IPS DF 6.9 (cell line): ENCODE measurements around the gene NEIL3.

Source experiments
- DNase-seq: peaks from one replicate; pipeline ENCODE4 v3.0.0-alpha.2; 2013; ENCODE audit warnings: low read depth, low spot score
- H3K27ac ChIP-seq: one replicate; pipeline ENCODE4 v1.5.1; 2013; ENCODE audit warnings: low read length, control low read depth
- H3K27me3 ChIP-seq: 2 replicates; pipeline ENCODE4 v1.6.1; 2013; ENCODE audit warnings: mild to moderate bottlenecking, low read length; ENCODE audit not compliant: control insufficient read depth, insufficient read depth
- H3K36me3 ChIP-seq: 2 replicates; pipeline ENCODE4 v1.6.1; 2013; ENCODE audit warnings: low read length; ENCODE audit not compliant: control insufficient read depth, insufficient read depth
- H3K4me1 ChIP-seq: 2 replicates; pipeline ENCODE4 v1.6.1; 2013; ENCODE audit warnings: low read length; ENCODE audit not compliant: control insufficient read depth, insufficient read depth
- H3K4me3 ChIP-seq: 2 replicates; pipeline ENCODE4 v1.5.1; 2013; ENCODE audit warnings: mild to moderate bottlenecking, low read length
- H3K9me3 ChIP-seq: 2 replicates; pipeline ENCODE4 v1.6.1; 2013; ENCODE audit warnings: low read length, inconsistent platforms; ENCODE audit not compliant: control insufficient read depth, insufficient read depth
- WGBS: extraction: QIAGEN DNeasy Blood & Tissue Kit; methylation state at CpG from one replicate; pipeline ENCODE4 v1.1.7; 2013; ENCODE audit warnings: mixed read lengths, missing lambda C conversion rate; ENCODE audit not compliant: insufficient read length, insufficient coverage; 5-methylcytosine and 5-hydroxymethylcytosine counted together

The NEIL3 gene

DNA sequence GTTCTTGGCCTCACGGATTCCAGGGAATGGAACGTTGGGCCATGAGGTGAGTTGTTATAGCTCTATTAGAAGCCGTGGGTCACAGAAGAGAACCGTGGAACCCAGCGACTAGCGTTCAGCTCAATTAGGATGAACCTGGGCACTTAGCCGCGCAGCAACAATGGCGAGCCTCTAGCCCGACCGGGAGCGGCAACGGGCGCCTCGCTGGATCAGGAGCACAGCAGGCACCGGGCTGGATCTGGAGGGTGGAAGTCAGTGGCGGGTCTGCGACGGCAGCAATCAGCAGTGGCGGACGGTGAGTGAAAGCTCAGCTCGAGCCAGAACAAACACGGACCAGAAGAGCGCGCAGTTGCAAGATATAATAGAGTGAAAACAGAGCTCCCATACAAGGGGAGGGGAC, 98.3 kb downstream of the NEIL3 start:
- no CpG with 5 or more reads among the region's 25 CpGs for WGBS
- H3K4me3 ChIP-seq, result no peak overlapping the region
- no peaks in the 10 kb centered on the region for H3K27me3 ChIP-seq
- no peak overlapping the region for H3K27ac ChIP-seq
- DNase-seq, result no peak
- H3K4me1 ChIP-seq, result no peaks in the 10 kb centered on the region
- no peaks in the 10 kb centered on the region for H3K9me3 ChIP-seq
- H3K36me3 ChIP-seq, result no peaks in the 10 kb centered on the region

- Histone ChIP-seq H3K9me3 (no peaks in the 10 kb centered on the region), H3K36me3 (no peaks in the 10 kb centered on the region), H3K27ac (no peak overlapping the region), H3K27me3 (no peaks in the 10 kb centered on the region), H3K4me1 (no peaks in the 10 kb centered on the region), H3K4me3 (no peak overlapping the region)
- no peak for DNase-seq
Observed at GRCh38 chr4:177410566-177410965, 100.9 kb downstream of the NEIL3 start.

- Histone ChIP-seq H3K9me3 (no peaks in the 10 kb centered on the region), H3K27me3 (no peaks in the 10 kb centered on the region), H3K36me3 (no peaks in the 10 kb centered on the region), H3K4me1 (no peaks in the 10 kb centered on the region), H3K27ac (no peak overlapping the region), H3K4me3 (no peak overlapping the region)
- WGBS, result no CpG with 5 or more reads among the region's 5 CpGs
- DNase-seq, result no peak
Observed at GRCh38 chr4:177411996-177412395, 102.3 kb downstream of the NEIL3 start.
